GM06990 (cell line): ENCODE results near the gene LYZL6.
"Not testable (repeated sequence)": the region's sequence is repeated elsewhere in the genome, so short reads cannot be mapped to it uniquely, and the experiment has no call there.

ENCODE experiments used
- DNase-seq: peaks from one replicate; pipeline ENCODE4 v3.0.0-alpha.2; 2011; ENCODE audit not compliant: insufficient read length; ENCODE audit errors: extremely low read depth
- H3K27me3 ChIP-seq: replicated peaks from 2 replicates; pipeline ENCODE4 v1.6.0; 2011; ENCODE audit warnings: low read length; ENCODE audit not compliant: control insufficient read depth, insufficient read depth
- H3K36me3 ChIP-seq: 2 replicates; pipeline ENCODE4 v1.5.1; 2011; ENCODE audit warnings: low read length; ENCODE audit not compliant: control insufficient read depth, insufficient read depth
- H3K4me3 ChIP-seq: replicated peaks from 2 replicates; pipeline ENCODE4 v1.5.1; 2011; ENCODE audit warnings: low read depth, mild to moderate bottlenecking, control low read depth, low read length
- CTCF ChIP-seq: IDR thresholded peaks from 2 replicates; pipeline ENCODE4 v1.5.1; 2011; ENCODE audit warnings: low read length, control low read depth, mild to moderate bottlenecking, inconsistent platforms; ENCODE audit not compliant: insufficient read depth, poor library complexity, severe bottlenecking

The LYZL6 gene

GRCh38 chr17:35898283-35899070 lies 45.0 kb downstream of the LYZL6 start:
- no peak for TF ChIP-seq CTCF
- no peaks in the 10 kb centered on the region for H3K27me3 ChIP-seq
- no peaks in the 10 kb centered on the region for H3K36me3 ChIP-seq
- DNase-seq: no peak
- no peak overlapping the region for H3K4me3 ChIP-seq

GRCh38 chr17:35897772-35898171 lies 45.7 kb downstream of the LYZL6 start:
- not testable (repeated sequence) for H3K27me3 ChIP-seq, H3K36me3 ChIP-seq, H3K4me3 ChIP-seq, DNase-seq

- Histone ChIP-seq H3K4me3 (no peak overlapping the region), H3K27me3 (no peaks in the 10 kb centered on the region), H3K36me3 (no peaks in the 10 kb centered on the region)
- no peak for TF ChIP-seq CTCF
- DNase-seq: peak; percentile 50
These were observed 47.6 kb downstream of the LYZL6 start for GRCh38 chr17:35895636-35896587.

- H3K27me3 ChIP-seq: no peaks in the 10 kb centered on the region
- TF ChIP-seq CTCF: no peak
These were observed 49.3 kb downstream of the LYZL6 start for GRCh38 chr17:35894206-35894605.

GRCh38 chr17:35893751-35894150 lies 49.8 kb downstream of the LYZL6 start:
- DNase-seq: no peak
- Histone ChIP-seq H3K27me3 (no peaks in the 10 kb centered on the region), H3K4me3 (no peak overlapping the region), H3K36me3 (no peaks in the 10 kb centered on the region)
- TF ChIP-seq CTCF: no peak

More at GRCh38 chr17:35894206-35894605, 49.3 kb downstream of the LYZL6 start:
- Histone ChIP-seq H3K36me3 (no peaks in the 10 kb centered on the region), H3K4me3 (no peak overlapping the region)
- no peak for DNase-seq
